GM12801 (cell line): ENCODE results near the gene ARPP21.

Source experiments
- CTCF ChIP-seq: IDR thresholded peaks from one replicate; pipeline ENCODE4 v1.5.1; 2011; ENCODE audit warnings: control low read depth; ENCODE audit not compliant: insufficient read length; ENCODE audit errors: extremely low read depth

ARPP21 gene

GRCh38 chr3:35602395-35602936, 36.9 kb upstream of the ARPP21 start:
- no peak for TF ChIP-seq CTCF

GRCh38 chr3:35616346-35616745, 23.0 kb upstream of the ARPP21 start:
- no peak for TF ChIP-seq CTCF

GRCh38 chr3:35617370-35617769, 22.0 kb upstream of the ARPP21 start:
- TF ChIP-seq CTCF, result no peak

GRCh38 chr3:35624698-35625097, 14.6 kb upstream of the ARPP21 start:
- no peak for TF ChIP-seq CTCF

GRCh38 chr3:35633332-35634124, 5.8 kb upstream of the ARPP21 start:
- TF ChIP-seq CTCF, result no peak

- TF ChIP-seq CTCF, result no peak
Observed at GRCh38 chr3:35635407-35635806, 3.9 kb upstream of the ARPP21 start.

- TF ChIP-seq CTCF, result no peak
Observed at GRCh38 chr3:35635926-35636683, 3.2 kb upstream of the ARPP21 start.
